ENCODE data around the gene ITGA3.

ITGA3 gene

DNA sequence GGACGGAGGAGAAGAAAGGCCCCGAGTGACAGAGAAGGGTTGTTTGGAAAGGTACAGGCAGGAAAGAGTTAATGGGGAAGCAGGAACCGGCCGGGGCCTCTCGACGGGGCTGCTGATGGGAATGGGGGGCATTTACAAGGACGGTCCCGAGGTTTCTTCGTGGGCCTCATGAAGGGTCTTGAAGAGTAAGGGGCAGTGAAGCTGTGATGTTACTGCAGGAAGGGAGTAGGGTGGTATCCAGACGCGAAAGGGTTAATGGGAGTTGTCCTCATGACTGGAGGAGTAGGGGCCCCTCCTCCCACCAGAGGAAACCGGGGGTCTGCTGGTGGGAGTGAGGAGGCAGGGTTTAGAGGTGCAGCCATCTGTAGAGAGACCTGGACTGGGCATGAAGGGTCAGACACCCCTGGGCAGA lies 39.7 kb downstream of the ITGA3 start:
- H3K4me1 Mint-ChIP-seq, result peaks cover 26% of the 10 kb centered on the region
- no peak for ATAC-seq
- H3K27me3 Mint-ChIP-seq, result no peaks in the 10 kb centered on the region

DNA sequence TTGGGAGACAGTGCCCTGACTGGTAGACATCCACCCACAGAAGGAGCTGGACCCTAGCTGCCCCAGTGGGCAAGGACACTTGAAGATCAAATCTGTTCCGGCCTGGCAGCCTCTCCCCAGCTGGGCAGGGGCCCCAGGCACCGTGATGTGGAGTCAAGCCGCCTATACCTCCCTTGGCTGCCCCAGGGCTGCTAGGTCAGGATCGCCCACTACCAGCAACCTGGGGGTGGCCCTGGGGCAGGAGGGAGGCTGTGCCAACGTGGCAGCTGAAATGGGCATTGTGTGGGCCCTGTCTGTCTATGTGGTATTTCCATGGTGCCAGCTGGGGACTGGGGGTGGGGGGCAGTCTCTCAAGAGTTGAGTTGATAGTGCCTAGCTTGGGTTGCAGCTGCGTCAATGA lies 40.2 kb downstream of the ITGA3 start:
- Mint-ChIP-seq H3K9me3 (no peaks in the 10 kb centered on the region), H3K4me1 (peaks cover 26% of the 10 kb centered on the region), H3K27me3 (no peaks in the 10 kb centered on the region), H3K4me3 (peak overlapping the region; percentile 85), H3K27ac (peak overlapping the region; percentile 70), H3K36me3 (ENCODE audit: low read depth) (no peaks in the 10 kb centered on the region)
- DNase-seq (no peak), ATAC-seq (no peak)

More for the DNA sequence above, 39.7 kb downstream of the ITGA3 start:
- H3K36me3 Mint-ChIP-seq (ENCODE audit: low read depth), result no peaks in the 10 kb centered on the region
- peak overlapping the region; percentile 85 for H3K4me3 Mint-ChIP-seq
- no peaks in the 10 kb centered on the region for H3K9me3 Mint-ChIP-seq
- H3K27ac Mint-ChIP-seq, result peak overlapping the region; percentile 70
- DNase-seq, result no peak

DNA sequence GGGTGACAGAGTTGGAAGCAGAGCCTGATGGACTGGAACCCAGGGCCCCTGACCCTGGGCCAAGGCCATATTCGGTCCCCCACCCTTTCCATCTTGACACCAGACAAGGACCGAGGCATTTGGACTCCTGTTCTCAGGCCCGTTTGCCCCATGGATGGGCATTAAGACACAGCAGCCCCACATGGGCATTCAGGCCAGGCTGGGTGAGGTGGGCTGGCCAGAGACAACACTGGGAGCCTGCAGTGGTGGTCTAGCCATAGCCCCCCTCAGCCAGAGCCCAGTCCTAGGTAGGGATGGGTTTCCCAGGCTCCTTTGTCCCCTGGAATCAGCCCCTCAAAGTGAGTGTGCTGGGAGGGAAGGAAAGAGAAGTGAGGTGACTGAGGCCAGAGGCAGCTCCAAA lies 40.8 kb downstream of the ITGA3 start:
- Mint-ChIP-seq H3K27me3 (no peaks in the 10 kb centered on the region), H3K36me3 (ENCODE audit: low read depth) (no peaks in the 10 kb centered on the region), H3K9me3 (no peaks in the 10 kb centered on the region), H3K4me3 (no peak overlapping the region), H3K4me1 (peaks cover 26% of the 10 kb centered on the region), H3K27ac (no peak overlapping the region)
- no peak for ATAC-seq
- DNase-seq, result no peak

DNA sequence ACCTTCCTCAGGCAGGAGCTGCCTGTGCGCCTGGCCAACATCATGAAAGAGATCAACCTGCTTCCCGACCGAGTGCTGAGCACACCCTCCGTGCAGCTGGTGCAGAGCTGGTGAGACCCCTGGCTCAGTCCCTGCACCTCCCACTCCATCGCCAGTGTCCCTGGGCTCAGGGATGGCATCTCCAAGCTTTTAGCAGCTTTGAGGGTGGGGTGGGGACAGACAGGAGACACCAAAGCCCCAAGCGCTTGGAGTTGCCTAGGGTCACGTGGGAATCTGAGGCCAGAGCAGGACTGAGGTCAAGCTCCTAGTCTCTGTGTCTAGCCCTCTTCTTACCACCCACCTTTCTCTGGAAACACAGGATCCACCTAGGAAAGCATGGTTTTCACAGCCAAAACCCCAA lies 41.5 kb downstream of the ITGA3 start:
- Mint-ChIP-seq H3K9me3 (no peaks in the 10 kb centered on the region), H3K4me1 (peaks cover 26% of the 10 kb centered on the region), H3K4me3 (no peak overlapping the region), H3K27me3 (no peaks in the 10 kb centered on the region), H3K36me3 (ENCODE audit: low read depth) (no peaks in the 10 kb centered on the region), H3K27ac (no peak overlapping the region)
- ATAC-seq, result no peak
- DNase-seq, result no peak

DNA sequence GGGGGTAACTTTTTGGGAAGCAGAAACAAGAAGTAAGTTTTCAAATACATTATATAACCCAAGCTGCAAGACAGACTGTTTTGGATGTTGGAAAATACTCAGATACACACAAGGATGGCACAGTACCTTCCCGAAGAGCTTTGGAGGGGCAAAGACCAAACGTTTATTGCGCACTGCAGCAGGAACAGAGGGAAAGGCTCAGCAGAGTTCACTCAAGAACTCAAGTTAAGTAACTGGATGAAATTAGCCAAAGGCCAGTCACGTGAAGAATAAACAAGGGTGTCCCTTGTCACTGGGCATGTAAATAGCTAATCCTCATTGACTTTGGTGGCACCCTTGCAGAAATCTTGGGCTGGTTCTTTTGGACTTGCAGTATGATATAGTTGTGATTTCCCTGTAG lies 42.0 kb downstream of the ITGA3 start:
- Mint-ChIP-seq H3K4me1 (peaks cover 26% of the 10 kb centered on the region), H3K27ac (no peak overlapping the region), H3K4me3 (no peak overlapping the region), H3K27me3 (no peaks in the 10 kb centered on the region), H3K36me3 (ENCODE audit: low read depth) (no peaks in the 10 kb centered on the region), H3K9me3 (no peaks in the 10 kb centered on the region)
- no peak for ATAC-seq
- DNase-seq, result no peak

DNA sequence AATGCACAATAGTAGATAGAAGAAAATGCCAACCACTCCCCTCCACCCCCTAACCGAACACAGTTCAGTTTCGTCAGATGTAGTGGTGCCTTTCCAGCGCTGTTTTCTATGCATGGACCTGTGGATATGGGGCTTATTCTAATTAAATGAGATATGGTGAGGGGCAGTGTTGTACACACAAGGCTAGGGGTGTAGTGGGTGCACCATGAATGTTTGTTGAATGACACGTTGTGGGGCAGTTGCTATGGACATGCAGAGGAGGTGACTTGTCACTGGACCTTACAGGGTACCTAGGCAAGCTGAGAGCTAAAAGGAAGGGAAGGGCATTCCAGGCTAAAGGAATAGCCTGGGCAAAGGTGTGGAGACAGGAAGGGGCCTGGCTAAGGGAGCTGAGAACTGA lies 42.7 kb downstream of the ITGA3 start:
- no peak for DNase-seq
- Mint-ChIP-seq H3K27me3 (no peaks in the 10 kb centered on the region), H3K4me3 (no peak overlapping the region), H3K36me3 (ENCODE audit: low read depth) (no peaks in the 10 kb centered on the region), H3K4me1 (peaks cover 26% of the 10 kb centered on the region), H3K27ac (no peak overlapping the region), H3K9me3 (no peaks in the 10 kb centered on the region)
- no peak for ATAC-seq

DNA sequence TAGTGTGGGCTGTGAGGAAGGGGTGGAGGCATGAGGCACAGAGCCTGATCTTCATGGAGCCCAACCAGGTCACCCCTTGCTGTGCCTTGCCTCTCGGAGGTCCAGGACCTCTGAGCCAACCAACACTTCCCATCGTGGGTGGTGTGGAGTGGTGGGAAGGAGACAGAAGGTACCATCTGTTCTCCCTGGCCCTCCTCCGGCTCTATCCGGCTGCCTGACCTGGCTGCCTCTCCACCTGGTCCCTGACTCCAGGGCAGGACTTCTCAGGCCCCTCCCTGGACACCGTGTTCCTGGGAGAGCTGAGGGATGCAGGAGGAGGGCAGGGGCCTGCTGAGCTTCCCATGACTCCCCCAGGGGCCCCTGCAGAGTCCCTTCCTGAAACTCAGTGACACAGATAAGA lies 43.1 kb downstream of the ITGA3 start:
- H3K27ac Mint-ChIP-seq, result no peak overlapping the region

DNA sequence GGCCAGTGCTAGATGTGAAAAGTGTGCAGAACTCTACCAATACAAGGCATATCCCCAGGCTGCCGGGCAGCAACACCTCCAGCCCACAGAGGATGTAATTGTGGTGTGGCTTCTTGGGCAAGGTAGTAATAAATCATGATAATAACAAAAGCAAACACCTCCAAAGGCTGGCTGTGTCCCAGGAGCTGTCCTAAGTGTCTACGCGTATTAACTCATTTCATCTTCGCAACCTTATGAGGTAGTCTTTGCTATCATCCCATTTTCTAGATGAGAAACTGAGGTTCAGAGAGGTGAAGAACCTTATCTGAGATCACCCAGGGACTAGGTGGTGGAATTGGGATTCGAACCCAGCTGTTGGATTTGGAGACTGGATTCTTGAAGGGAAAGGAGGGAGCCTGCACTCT lies 44.6 kb downstream of the ITGA3 start:
- ATAC-seq, result no peak
- H3K36me3 Mint-ChIP-seq (ENCODE audit: low read depth), result no peaks in the 10 kb centered on the region
- no peaks in the 10 kb centered on the region for H3K27me3 Mint-ChIP-seq
- H3K9me3 Mint-ChIP-seq, result no peaks in the 10 kb centered on the region
- no peak for DNase-seq
- peaks cover 11% of the 10 kb centered on the region for H3K4me1 Mint-ChIP-seq
- H3K4me3 Mint-ChIP-seq, result no peak overlapping the region
- no peak overlapping the region for H3K27ac Mint-ChIP-seq

More for the DNA sequence above, 43.1 kb downstream of the ITGA3 start:
- H3K36me3 Mint-ChIP-seq (ENCODE audit: low read depth), result no peaks in the 10 kb centered on the region
- no peaks in the 10 kb centered on the region for H3K27me3 Mint-ChIP-seq
- H3K4me3 Mint-ChIP-seq, result no peak overlapping the region
- DNase-seq (no peak), ATAC-seq (no peak)
- H3K9me3 Mint-ChIP-seq, result no peaks in the 10 kb centered on the region
- H3K4me1 Mint-ChIP-seq, result peaks cover 26% of the 10 kb centered on the region

DNA sequence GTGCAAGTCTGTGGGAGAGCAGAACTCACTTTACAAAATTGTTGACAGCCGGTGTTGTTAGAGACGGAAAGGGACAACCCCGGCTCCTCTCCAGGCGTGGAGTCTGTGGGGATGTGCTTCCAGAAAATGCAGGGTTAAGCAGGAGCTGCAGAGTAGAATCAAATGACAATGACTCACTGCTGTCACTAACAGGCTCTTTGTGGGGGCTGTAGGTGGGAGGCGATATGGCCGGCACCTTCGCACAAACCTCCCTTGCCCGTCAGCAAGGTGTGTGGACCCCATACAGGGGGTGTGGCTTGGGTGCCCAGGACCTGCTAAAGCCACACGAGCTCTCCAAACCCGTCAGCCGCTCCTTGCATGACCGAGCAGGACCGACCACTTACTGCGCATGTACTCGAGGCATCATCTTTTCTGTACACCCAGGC lies 45.0 kb downstream of the ITGA3 start:
- Mint-ChIP-seq H3K36me3 (ENCODE audit: low read depth) (no peaks in the 10 kb centered on the region), H3K9me3 (no peaks in the 10 kb centered on the region), H3K4me3 (no peak overlapping the region), H3K27me3 (no peaks in the 10 kb centered on the region), H3K27ac (no peak overlapping the region), H3K4me1 (peaks cover 6% of the 10 kb centered on the region)
- DNase-seq, result no peak
- ATAC-seq, result no peak

DNA sequence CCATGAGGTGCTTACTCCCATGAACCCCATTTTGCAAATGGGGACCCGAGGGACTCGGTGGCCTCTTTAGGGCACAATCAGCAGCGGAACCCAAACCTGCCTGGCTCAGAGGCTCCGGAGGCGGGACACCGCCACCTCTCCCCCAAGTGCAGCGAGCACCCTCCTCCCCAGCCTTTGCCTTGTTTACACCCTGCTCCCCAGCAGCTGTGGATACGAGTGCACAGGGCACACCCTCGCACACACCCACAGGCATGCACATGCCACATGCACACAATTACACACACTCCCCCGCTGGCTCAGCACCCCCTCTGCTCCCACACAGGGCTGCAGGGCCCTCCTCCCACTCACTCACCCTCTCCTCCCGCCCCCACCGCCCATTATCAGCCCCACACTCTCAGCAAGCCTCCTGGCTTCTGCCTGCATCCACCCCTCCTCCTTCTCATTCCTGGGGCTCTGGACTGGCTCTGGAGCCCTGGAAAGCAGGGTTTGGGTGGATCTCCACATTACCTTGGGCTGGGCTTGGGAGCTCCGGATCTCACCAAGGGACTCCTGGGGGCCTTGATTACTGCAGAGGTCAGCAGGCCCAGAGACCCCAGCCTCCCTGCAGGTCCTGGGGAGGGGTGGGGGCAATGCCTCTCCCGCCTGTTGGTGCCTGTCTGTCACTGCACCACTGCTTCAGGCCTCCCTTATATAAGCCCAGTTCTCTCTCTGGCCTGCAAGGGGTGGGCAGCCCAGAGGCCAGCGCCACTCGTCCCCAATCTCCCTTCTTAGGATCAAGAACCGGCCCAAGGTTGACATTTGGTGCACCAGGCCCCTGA lies 45.6 kb downstream of the ITGA3 start:
- H3K36me3 Mint-ChIP-seq (ENCODE audit: low read depth), result no peaks in the 10 kb centered on the region
- no peaks in the 10 kb centered on the region for H3K27me3 Mint-ChIP-seq
- ATAC-seq (no peak), DNase-seq (no peak)
- no peak overlapping the region for H3K4me3 Mint-ChIP-seq
- H3K9me3 Mint-ChIP-seq, result no peaks in the 10 kb centered on the region
- H3K4me1 Mint-ChIP-seq, result peaks cover 3% of the 10 kb centered on the region
- H3K27ac Mint-ChIP-seq, result no peak overlapping the region

DNA sequence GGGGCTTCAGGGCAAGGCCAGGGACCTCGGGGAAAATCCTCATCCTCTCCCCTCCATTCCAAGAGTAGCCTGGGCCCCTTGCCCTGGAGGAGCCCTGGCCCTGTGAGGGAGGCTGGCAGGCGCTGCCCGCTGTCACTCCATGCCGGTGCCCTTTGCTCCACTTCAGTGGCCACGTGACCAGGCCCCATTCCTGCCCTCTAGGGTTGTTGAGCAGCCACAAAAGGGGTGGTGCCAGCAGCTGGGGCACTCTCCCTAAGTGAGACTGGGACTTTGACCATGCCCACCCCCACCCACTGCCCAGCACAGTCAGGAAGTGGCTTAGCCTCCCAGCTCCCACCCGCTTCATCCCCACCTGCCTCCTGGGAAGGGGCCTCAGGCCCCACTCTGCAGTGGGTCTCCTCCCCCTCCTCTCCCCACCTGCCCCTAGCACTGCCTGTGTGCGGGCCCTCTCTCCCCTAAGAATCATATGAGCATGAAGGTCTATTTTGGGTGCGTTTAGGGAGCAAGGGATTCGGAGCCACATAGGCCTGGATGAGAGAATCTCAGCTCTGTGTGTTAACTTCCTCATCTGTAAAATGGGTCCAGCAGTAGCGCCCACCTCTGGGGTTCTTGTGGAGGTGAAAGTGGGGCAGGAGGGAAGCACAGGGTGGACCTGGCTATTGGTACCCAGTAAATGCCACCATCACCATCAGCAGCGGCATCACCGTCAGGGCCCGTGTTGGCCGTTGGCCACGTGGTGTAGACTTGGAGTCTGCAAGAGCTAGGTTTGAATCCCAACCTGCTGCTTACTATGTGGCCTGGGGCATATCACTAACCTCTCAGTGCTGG lies 46.5 kb downstream of the ITGA3 start:
- no peaks in the 10 kb centered on the region for H3K27me3 Mint-ChIP-seq
- no peaks in the 10 kb centered on the region for H3K36me3 Mint-ChIP-seq (ENCODE audit: low read depth)
- no peak overlapping the region for H3K4me3 Mint-ChIP-seq
- H3K27ac Mint-ChIP-seq, result no peak overlapping the region
- peaks cover 3% of the 10 kb centered on the region for H3K4me1 Mint-ChIP-seq
- H3K9me3 Mint-ChIP-seq, result no peaks in the 10 kb centered on the region
- ATAC-seq (no peak), DNase-seq (no peak)

DNA sequence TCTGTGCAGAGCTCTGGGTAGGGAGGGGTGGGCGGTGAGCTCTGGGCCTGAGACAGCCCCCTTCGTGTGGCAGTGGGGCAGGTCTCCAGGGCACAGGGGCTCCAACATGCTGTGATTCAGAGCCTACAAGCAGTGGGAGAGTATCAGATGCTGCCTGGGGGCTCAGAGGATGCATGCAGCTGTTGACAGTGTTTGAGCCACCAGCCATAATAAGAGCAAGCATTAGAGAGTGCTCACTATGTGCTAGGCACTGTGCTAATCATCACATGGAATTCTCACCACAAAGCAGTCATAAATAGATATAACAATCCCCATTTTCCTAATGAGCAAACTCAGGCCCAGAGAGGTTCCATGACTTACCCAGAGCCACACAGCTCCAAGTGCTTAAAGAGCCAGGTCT lies 47.3 kb downstream of the ITGA3 start:
- Mint-ChIP-seq H3K9me3 (no peaks in the 10 kb centered on the region), H3K27me3 (no peaks in the 10 kb centered on the region), H3K27ac (no peak overlapping the region), H3K4me1 (peaks cover 3% of the 10 kb centered on the region), H3K36me3 (ENCODE audit: low read depth) (no peaks in the 10 kb centered on the region), H3K4me3 (no peak overlapping the region)
- ATAC-seq (no peak), DNase-seq (no peak)

DNA sequence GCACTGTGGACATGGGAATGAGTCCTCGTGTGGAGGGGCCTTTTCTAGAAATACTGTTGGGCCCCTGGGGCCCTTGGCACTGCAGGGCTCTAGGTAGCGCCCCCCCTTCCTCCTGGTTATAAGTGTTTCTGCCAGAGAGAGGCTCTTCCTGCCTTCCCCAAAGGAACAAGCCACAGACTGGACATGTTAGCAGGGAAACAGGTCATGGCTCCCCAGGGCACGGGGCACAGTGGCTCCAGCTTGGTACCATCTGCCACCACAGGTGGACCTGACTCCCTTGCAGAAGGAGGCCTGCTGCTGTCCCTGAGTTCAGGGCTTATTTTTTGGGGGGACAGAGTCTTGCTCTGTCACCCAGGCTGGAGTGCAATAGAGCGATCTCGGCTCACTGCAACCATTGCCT lies 48.0 kb downstream of the ITGA3 start:
- Mint-ChIP-seq H3K27me3 (no peaks in the 10 kb centered on the region), H3K4me3 (no peak overlapping the region), H3K4me1 (peaks cover 3% of the 10 kb centered on the region), H3K36me3 (ENCODE audit: low read depth) (no peaks in the 10 kb centered on the region), H3K27ac (no peak overlapping the region), H3K9me3 (no peaks in the 10 kb centered on the region)
- DNase-seq (no peak), ATAC-seq (no peak)

DNA sequence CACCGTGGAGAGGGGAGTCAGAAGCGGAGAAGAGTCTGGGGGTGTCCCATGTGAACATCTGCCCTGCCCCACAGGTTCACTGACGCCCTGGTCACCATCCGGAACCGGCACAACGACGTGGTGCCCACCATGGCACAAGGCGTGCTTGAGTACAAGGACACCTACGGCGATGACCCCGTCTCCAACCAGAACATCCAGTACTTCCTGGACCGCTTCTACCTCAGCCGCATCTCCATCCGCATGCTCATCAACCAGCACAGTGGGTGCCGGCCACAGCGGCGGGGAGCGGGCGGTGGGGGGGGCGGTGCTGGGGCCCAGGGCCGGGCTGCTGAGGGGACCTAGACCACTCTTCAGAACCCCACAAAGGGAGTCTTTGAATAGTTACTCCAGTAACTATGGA lies 49.9 kb downstream of the ITGA3 start:
- Mint-ChIP-seq H3K4me1 (no peaks in the 10 kb centered on the region), H3K36me3 (ENCODE audit: low read depth) (no peaks in the 10 kb centered on the region), H3K4me3 (no peak overlapping the region), H3K27ac (no peak overlapping the region), H3K9me3 (no peaks in the 10 kb centered on the region), H3K27me3 (no peaks in the 10 kb centered on the region)
- DNase-seq (no peak), ATAC-seq (no peak)

Measured in activated naive CD8-positive, alpha-beta T cell treated with anti-CD3 and anti-CD28 coated beads, Interleukin-2, amount 50 U/mL, for 24 hours (primary cell).